Smooth muscle cell of the pulmonary artery (primary cell): Measurements from ENCODE around the gene ANXA6. TPM values are rescaled to one million over a fixed set of nuclear protein-coding genes. Genes with fewer than 3 reads are reported as not detected.

Experiments used
- total RNA-seq: library from RNA; depleted of rRNA; stranded (reverse); fragments of >200 nt; gene quantifications from 2 replicates; pipeline ENCODE4 v1.2.3, GENCODE V29; 2014

ANXA6 gene
- 390 and 433 TPM in 2 replicates for total RNA-seq

DNA sequence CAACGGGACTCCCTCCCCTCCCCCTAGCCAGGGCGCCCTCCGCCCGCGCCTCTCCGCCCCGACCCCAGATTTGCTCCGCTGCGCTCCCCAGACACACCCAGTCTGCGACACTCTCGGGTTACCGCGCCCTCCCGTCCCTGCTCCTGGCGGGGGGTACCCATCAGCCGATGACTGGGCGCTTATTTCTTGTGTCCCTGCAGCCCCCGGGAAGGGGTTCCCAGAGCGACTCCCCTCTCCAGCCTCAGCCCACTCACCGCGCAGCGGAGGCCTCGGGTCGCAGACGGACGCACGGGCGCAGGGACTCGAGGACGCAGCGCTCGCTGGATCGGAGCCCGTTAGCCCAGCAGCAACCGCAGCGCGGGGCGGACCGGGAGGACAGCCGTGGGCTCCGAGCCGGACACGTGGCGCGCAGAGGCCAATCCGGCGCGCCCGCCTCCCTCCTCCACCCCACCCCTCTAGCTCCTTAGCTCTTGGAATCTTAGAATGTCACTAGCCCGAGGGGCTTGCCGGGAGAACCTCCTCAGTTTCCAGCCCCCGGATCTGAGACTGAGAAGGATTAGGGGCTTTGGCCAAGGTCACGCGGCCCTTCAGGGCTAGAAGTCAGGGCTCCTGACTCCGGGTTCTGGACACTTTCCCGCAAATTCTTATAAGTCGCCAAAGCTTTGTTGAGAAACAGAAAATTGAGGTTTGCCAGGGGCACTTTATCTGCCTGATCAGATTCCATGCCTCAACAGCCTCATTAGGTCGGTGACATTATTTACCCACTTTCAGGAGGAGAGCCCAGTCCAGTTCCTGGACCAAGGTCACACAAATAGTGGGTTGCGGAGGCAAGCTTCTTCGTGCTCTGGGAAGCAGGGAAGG lies at the start of gene ANXA6:
Gene ANXA6, minus strand, starts transcription at position 354 of the 861 bp plus-strand sequence. CDS start 9,878 bp downstream, outside the sequence.

DNA sequence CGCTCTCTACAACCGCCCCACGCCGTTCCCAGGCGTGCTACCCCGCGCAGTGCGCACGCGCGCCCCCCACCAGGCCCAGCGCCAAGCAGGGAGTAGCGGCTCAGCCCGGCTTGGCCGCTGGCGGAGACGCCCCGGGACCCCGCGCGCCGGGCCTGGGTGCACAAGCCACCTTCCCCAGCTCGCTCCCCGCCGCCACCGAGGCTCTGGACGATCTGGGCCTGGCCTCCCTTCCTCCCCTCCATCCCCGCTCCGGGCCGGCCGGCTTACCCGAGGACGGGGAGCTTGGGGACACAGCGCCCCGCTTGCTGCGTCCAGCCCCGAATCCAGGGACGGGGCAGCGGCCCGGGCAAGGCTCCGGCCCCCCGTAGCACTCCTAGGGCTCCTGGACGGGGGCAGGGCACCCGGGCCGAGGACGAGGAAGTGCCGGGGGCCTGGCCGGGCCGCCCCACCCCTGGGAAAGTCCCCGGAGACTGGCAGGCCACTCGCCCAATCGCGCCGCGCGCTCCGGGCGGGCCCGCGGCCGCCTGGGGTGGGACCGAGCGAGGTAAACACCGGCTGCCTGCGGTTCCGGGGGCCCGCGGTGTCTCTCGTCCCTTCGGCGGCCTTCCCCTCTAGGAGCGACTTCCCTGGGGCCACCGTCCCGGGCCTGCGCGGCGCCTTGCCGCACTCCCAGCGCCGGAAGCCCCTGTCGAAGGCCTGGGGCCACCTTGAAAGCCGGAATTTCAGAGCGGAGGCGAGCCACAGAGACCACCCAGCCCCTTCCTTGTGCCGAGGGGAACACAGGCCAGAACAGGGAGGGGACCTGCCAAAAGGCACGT lies 76.8 kb downstream of the ANXA6 start, which contains the start of gene TNIP1:
Gene TNIP1, minus strand, starts transcription at position 422 of the 818 bp plus-strand sequence. CDS start 15,939 bp downstream, outside the sequence.

Other genes starting within 250 kb of the ANXA6 start
- 29.7 and 56.0 TPM in 2 replicates for gene GPX3, start 137.2 kb downstream of the ANXA6 start, total RNA-seq
- gene TNIP1, start 76.7 kb downstream of the ANXA6 start, total RNA-seq, result 98.7 and 159 TPM in 2 replicates
- gene CCDC69, start 66.3 kb upstream of the ANXA6 start, total RNA-seq, result 0.65 and 1.0 TPM in 2 replicates
- 30.6 and 38.9 TPM in 2 replicates for gene GM2A, start 95.4 kb upstream of the ANXA6 start, total RNA-seq
- gene SLC36A3, start 146.0 kb upstream of the ANXA6 start, total RNA-seq, result not detected in 2 replicates
- gene SLC36A2, start 189.8 kb upstream of the ANXA6 start, total RNA-seq, result not detected in 2 replicates